SU-DHL-6 (cell line): ENCODE measurements around the gene CEP128.

Experiments used
- H2AFZ ChIP-seq: fragments of 200-600 bp; sonication (generic); 2 replicates; pipeline ENCODE4 v1.6.1; 2014; ENCODE audit warnings: low read depth, mild to moderate bottlenecking, moderate library complexity, mixed read lengths, antibody characterized with exemption, low read length; ENCODE audit not compliant: severe bottlenecking
- H3F3A ChIP-seq: fragments of 200-600 bp; shearing (Covaris generic); 2 replicates; pipeline ENCODE4 v1.6.0; 2016; ENCODE audit warnings: antibody characterized with exemption, mild to moderate bottlenecking; ENCODE audit not compliant: insufficient read depth
- H3K27ac ChIP-seq: fragments of 200-600 bp; sonication (generic); 2 replicates; pipeline ENCODE4 v1.5.1; 2016; ENCODE audit warnings: low read depth, mild to moderate bottlenecking, low read length, moderate library complexity, mixed read lengths
- H3K27me3 ChIP-seq: fragments of 200-600 bp; sonication (generic), shearing (Covaris generic); 2 replicates; pipeline ENCODE4 v1.6.0; 2014; ENCODE audit warnings: mild to moderate bottlenecking, low read length
- H3K36me3 ChIP-seq: fragments of 200-600 bp; sonication (generic); 2 replicates; pipeline ENCODE4 v1.6.1; 2014; ENCODE audit warnings: mild to moderate bottlenecking, low read length, mixed read lengths
- H3K4me2 ChIP-seq: fragments of 300-600, 200-600 bp; shearing (Covaris generic), sonication (generic); 2 replicates; pipeline ENCODE4 v1.6.0; 2014; ENCODE audit warnings: low read length, low read depth, mild to moderate bottlenecking; ENCODE audit not compliant: poor library complexity, severe bottlenecking
- H3K4me3 ChIP-seq: fragments of 200-600 bp; sonication (generic); 2 replicates; pipeline ENCODE4 v1.5.1; 2014; ENCODE audit warnings: antibody characterized with exemption, low read length, mild to moderate bottlenecking, mixed read lengths; ENCODE audit not compliant: insufficient read depth, poor library complexity, severe bottlenecking
- H3K79me2 ChIP-seq: fragments of 200-600 bp; sonication (generic); 2 replicates; pipeline ENCODE4 v1.6.1; 2014; ENCODE audit warnings: mild to moderate bottlenecking, low read length, moderate library complexity; ENCODE audit not compliant: insufficient read depth
- H3K9ac ChIP-seq: fragments of 200-600 bp; sonication (generic); 2 replicates; pipeline ENCODE4 v1.7.0; 2014; ENCODE audit warnings: mild to moderate bottlenecking, low read length
- H3K9me2 ChIP-seq: fragments of 200-600 bp; sonication (generic); replicated peaks from 2 replicates; pipeline ENCODE4 v1.6.1; 2014; ENCODE audit warnings: low read length; ENCODE audit not compliant: insufficient read depth
- H3K9me3 ChIP-seq: fragments of 200-600 bp; sonication (generic); 2 replicates; pipeline ENCODE4 v1.6.1; 2014; ENCODE audit warnings: low read length, mixed read lengths; ENCODE audit not compliant: insufficient read depth
- H4K20me1 ChIP-seq: fragments of 200-600 bp; sonication (generic); 2 replicates; pipeline ENCODE4 v1.6.1; 2014; ENCODE audit warnings: low read depth, mild to moderate bottlenecking, antibody characterized with exemption, low read length, moderate library complexity, mixed read lengths
- EZH2phosphoT487 ChIP-seq: fragments of 200-600 bp; sonication (generic), shearing (Covaris generic); conservative IDR thresholded peaks from 2 replicates; pipeline ENCODE4 v1.6.1; 2018; ENCODE audit warnings: mild to moderate bottlenecking, antibody characterized with exemption, low read length, moderate library complexity, mixed read lengths
- TF ChIP-seq, protein P1 (sequence below): fragments of 200-600 bp; sonication (generic); IDR thresholded peaks from one replicate; pipeline ENCODE4 v1.5.1; 2017; ENCODE audit warnings: antibody characterized with exemption, mild to moderate bottlenecking, low read length, moderate library complexity; ENCODE audit not compliant: insufficient read depth, poor library complexity, severe bottlenecking

Gene CEP128

GRCh38 chr14:80560800-80561657, 380.5 kb downstream of the CEP128 start:
- H3F3A ChIP-seq: no peaks in the 10 kb centered on the region
- no peak overlapping the region for H3K27ac ChIP-seq
- no peaks in the 10 kb centered on the region for H3K79me2 ChIP-seq
- H3K4me2 ChIP-seq: no peak overlapping the region
- no peaks in the 10 kb centered on the region for H3K36me3 ChIP-seq
- no peak overlapping the region for H3K4me3 ChIP-seq
- H3K9ac ChIP-seq: no peak overlapping the region
- H2AFZ ChIP-seq: no peak overlapping the region
- no peaks in the 10 kb centered on the region for H3K9me2 ChIP-seq
- no peaks in the 10 kb centered on the region for H3K27me3 ChIP-seq
- H3K9me3 ChIP-seq: no peaks in the 10 kb centered on the region
- TF ChIP-seq, protein P1, sequence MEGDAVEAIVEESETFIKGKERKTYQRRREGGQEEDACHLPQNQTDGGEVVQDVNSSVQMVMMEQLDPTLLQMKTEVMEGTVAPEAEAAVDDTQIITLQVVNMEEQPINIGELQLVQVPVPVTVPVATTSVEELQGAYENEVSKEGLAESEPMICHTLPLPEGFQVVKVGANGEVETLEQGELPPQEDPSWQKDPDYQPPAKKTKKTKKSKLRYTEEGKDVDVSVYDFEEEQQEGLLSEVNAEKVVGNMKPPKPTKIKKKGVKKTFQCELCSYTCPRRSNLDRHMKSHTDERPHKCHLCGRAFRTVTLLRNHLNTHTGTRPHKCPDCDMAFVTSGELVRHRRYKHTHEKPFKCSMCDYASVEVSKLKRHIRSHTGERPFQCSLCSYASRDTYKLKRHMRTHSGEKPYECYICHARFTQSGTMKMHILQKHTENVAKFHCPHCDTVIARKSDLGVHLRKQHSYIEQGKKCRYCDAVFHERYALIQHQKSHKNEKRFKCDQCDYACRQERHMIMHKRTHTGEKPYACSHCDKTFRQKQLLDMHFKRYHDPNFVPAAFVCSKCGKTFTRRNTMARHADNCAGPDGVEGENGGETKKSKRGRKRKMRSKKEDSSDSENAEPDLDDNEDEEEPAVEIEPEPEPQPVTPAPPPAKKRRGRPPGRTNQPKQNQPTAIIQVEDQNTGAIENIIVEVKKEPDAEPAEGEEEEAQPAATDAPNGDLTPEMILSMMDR: no peak
- no peak for TF ChIP-seq EZH2phosphoT487
- H4K20me1 ChIP-seq: no peaks in the 10 kb centered on the region

DNA sequence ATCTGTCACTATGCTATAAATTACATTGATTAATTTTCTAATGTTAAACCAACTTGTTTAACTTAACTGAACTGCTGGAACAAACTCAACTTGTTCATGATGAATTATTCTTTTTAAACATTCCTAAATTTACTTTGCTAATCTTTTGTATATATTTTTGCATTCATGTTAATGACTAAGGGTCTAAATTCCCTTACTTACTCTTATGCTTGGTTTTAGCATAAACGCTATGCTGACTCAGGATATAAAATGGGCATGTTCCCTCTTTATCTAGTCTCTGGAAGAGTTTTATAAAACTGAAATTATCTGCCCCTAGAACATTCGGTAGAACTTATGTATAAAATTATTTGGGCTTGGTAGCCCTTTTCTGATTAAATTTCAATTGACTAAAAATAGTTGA, 387.4 kb downstream of the CEP128 start:
- Histone ChIP-seq H3K4me2 (no peak overlapping the region), H3K79me2 (no peaks in the 10 kb centered on the region), H3K9me3 (no peaks in the 10 kb centered on the region), H2AFZ (no peak overlapping the region), H3K9ac (no peak overlapping the region), H4K20me1 (no peaks in the 10 kb centered on the region), H3K36me3 (no peaks in the 10 kb centered on the region), H3F3A (no peaks in the 10 kb centered on the region), H3K27me3 (no peaks in the 10 kb centered on the region), H3K9me2 (no peaks in the 10 kb centered on the region), H3K4me3 (no peak overlapping the region), H3K27ac (no peak overlapping the region)
- TF ChIP-seq EZH2phosphoT487: no peak
- TF ChIP-seq, protein P1: no peak

DNA sequence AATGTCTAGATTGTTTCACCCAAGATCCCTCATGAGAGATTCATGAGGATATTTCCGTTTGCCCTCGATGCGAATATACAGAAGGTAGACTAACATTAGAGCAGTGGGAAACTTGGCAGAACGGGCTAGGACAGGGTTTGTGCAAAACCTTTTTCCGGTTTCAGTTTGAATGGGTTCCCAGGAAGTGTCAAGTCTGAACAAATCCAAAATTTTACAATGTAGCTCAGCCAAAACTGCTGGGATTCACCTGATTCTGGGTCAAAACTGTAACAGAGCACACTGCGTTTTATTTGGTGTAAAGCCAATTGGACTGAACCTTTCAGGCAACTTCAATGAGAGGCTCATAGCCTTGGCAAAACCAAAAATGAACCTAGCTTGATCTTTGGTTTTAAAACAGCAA, 392.4 kb downstream of the CEP128 start:
- Histone ChIP-seq H4K20me1 (no peaks in the 10 kb centered on the region), H3K9me2 (no peaks in the 10 kb centered on the region), H3K4me3 (no peak overlapping the region), H3F3A (no peaks in the 10 kb centered on the region), H3K36me3 (no peaks in the 10 kb centered on the region), H3K9ac (no peak overlapping the region), H3K9me3 (no peaks in the 10 kb centered on the region), H3K27ac (no peak overlapping the region), H3K27me3 (no peaks in the 10 kb centered on the region), H3K4me2 (no peak overlapping the region), H2AFZ (no peak overlapping the region), H3K79me2 (no peaks in the 10 kb centered on the region)
- TF ChIP-seq EZH2phosphoT487: no peak
- TF ChIP-seq, protein P1: no peak
